HG02588 (cell line): ENCODE measurements around the gene ANKRD11.
"Not testable (repeated sequence)": the region's sequence is repeated elsewhere in the genome, so short reads cannot be mapped to it uniquely, and the experiment has no call there.

Experiments
- ATAC-seq: cut with Tn5 transposase; IDR thresholded peaks from one replicate; pipeline ENCODE4 v1.9.1; 2021; ENCODE audit warnings: mild to moderate bottlenecking, moderate library complexity; ENCODE audit not compliant: unreplicated experiment

ANKRD11 gene

DNA sequence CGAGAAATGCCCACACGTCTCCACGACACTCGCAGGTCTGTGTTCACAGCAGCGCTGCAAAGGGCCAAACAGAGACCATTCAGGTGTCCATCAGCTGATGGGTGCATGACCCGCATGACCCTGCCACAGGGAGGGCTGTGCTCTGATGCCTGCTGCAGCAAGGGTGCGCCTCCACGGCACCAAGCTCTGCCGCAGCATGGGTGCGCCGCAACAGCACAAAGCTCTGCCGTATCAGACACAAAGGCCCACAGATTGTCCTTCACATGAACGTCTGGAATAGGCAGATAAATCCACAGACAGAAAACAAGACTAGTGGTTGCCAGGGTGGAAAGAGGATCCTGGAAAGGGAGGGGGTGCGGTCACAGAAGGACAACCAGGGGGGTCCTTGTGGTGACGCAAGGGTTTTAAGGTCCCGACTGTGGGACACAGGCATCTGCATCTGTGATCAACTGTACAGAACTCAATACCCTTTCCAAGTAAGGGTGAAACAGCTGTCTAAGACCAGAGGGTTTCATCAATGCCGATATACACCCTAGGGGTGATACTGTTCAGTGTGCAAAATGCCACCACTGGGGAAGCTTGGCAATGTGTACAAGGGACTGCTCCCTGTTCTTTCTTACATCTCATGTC, 121.0 kb downstream of the ANKRD11 start:
- ATAC-seq = no peak

- no peak for ATAC-seq
Observed at GRCh38 chr16:89368604-89369249, 121.6 kb downstream of the ANKRD11 start.

DNA sequence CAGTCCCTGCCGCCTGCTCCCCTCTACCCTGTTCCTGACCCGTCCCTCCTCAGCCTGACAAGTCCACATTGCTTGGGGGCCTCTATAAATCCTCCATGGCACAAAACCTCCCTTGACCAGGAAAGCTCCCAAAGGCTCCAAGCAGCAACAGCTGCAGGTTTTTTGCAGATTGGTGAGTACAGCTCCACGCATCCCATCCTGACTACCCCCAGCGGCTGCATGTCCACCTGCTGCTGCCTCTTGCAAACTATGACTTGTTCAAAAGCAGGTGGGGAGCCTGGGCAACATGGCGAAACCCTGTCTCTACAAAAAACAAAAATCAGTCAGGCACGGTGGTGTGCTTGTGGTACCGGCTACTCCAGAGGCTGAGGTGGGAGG, 122.8 kb downstream of the ANKRD11 start:
- no peak for ATAC-seq

DNA sequence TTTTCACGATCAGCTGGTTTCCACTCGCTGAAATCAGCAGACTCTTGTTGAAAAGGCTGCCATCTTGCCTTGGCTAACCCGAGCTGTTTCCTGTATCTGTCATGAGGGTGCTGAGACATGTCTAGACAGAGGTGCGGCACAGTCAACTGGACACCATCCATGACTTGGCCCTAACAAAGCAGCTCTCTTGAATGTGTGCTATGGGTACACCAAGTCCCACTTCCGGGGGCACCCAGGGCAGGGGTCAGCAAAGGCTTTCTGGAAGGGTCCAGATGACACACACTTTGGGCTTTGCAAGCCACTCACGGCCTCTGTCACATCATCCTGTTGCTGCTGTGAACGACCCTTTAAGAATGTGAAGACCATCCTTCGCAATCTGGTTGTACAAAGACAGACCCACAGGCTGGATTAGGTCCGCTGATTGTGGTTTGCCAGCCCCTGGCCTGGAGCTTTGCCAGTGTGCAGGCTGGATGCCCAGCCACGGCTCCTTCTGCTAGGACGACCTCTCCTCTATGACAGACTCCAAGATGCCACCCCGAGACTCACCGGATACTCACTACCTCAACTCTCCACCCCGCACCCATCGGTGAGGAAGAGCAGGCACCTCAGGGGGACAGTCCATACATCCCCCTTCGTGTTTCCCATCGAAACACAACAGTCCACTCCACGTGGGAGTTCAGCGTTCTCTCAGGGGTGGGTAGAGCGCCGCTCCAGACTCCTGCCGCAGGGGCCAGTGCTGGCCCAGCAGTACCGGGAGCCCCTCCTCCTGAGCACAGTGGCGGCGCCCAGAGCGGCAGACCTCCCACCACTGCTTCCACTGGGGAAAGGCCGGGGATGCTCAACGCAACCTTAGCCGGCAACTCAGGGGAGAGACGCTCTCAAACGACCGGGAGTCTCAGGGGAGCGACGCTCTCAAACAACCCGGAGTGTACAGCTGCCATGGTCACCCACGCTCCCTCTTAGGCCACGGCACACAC, 123.5 kb downstream of the ANKRD11 start:
- ATAC-seq = no peak

DNA sequence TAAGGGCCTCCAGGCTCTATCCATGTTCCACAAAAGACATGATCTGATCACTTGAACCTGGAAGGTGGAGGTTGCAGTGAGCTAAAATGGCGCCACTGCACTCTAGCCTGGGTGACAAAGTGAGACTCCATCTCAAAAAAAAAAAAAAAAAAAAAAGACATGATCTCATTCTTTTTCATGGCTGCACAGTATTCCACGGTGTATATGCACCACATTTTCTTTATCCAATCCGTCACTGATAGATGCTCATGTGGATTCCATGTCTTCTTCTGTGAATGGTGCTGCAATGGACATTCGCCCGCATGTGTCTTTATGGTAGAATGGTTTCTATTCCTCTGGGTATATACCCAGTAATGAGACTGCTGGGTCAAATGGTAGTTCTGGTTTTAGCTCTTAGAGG, 124.4 kb downstream of the ANKRD11 start:
- no peak for ATAC-seq

DNA sequence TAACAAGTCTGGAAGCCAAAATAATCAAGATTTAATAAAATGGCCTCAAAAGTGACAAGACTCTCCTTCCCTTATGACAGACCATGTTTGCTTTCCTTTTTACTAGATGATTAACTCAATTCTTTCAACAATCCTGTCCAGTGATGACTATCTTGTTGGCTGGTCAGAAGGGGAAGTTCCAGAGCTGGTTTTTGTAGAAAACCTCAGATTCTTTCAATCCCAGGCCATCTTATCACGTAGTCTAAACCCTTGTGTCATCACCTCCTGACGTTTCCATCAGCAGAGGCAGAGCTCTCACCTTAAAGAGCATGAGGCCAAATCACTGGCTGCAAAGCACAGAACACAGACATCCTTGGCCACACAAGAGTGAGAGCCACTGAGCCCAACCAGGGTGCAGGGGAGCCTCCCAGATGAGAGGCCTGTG, 125.3 kb downstream of the ANKRD11 start:
- ATAC-seq = no peak

DNA sequence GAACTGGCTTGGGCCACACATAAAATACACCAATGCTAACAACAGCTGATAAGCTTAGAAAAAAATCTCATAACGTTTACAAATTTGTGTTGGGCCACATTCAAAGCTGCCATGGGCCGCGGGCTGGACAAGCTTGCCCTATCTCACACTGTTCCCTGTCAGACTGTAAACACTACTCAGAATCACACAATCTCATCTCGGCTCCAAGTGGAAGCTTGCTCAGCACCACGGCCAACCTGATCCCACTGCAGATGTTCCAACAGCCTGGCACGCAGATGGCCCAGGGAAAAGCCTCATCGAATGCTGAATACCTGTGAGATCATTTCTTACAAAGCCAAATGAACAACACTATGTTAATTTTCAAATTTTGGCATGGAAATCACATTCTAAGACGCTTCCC, 125.8 kb downstream of the ANKRD11 start:
- no peak for ATAC-seq

DNA sequence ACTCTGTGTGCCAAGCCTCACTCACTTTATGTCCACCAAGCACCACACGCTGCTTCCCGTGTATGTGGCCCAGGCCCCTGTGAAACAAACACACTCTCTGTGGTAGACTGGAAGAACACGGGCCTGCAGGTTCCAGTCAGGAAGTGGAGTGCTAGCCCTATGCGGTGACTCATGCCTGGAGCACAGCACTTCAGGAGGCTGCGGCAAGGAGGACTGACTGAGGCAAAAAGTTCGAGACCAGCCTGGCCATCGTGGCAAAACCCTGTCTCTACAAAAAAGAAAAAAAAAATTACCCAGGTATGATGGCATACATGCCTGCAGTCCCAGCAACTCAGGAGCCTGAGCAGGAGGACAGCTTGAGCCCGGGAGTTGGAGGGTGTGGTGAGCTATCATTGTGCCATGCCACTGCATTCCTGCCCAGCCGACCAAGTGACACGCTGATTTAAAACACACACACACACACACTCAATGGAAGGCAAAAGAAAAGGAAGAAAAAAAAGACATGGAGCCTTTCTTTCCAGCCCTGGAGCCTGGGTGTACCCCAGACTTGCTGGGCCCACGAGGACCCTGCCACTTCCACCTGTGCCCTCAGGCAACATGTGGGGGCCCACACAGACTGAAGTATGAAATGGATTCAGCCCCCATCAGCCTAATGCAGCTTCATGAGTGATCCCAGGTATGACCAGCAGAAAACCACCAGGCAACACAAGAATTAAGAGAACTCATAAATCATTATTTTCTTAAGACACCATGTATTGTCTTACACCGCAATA, 126.6 kb downstream of the ANKRD11 start:
- ATAC-seq = no peak

DNA sequence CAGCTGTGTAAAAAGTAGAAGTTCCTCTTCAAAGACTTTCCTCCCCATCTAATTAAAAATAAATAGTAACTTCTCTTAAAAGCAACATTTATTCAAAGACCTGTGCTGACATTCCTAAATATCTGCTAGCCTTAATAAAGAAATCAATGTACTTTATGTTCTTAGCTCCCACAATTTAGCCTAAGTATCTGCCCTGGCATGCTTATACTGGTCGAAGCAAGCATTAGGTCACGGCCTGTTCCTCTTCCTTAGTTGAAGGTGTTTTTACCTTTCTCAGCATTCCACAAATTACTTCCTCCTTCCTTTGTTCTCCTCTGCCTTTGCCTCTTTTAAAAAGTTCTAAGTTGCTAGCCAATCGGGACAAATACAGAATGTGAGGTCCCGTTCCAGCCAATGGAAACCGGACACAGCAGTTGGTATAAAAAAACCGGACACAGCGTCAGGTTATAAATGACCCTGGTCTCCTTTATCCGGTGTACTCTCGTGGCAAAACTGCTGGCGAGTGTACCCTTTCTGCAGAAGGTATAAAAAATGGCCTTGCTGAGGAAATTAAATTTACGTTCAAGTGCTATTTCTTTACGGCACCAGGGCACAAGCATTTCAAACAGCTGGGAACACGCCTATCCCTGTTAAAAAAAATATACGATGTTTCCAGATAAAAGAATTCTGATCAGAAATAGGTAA, 127.7 kb downstream of the ANKRD11 start:
- ATAC-seq = not testable (repeated sequence)

DNA sequence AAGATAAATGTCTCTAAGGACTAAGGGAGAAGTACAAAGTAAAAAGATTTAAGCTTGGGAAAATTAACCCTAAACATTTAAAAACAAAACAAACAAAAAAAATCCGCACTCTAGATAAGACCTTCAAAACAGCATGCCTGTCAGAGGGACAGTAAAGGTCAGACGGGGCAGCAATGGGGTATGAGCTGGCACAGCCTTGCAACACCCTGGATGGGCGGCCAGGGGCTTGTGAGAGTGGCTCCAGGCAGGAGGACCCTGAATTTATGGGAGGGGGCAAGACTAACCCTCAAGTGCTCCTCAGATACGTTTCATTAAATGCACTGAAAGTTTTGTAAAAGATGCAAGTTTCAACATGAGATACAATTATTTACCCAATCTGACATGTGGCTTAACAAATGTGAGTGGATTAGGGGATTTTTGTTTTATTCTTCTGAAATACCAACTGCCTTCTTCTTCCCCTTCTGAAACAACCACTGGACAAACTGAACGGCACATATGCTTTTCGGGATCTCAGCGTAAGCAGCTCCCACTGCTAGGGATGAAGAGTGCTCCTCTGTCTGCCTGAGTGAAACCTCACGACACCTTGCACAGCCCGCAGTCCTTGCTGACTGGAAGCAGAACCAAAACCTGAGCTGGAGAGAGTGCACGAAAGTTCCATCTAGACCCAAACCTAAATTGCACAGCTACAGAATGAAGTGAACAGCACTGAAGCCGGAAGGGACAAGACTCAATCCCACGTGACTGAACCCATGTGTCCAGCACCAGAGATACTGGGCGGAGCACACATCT, 128.4 kb downstream of the ANKRD11 start:
- peak; percentile 59 for ATAC-seq

DNA sequence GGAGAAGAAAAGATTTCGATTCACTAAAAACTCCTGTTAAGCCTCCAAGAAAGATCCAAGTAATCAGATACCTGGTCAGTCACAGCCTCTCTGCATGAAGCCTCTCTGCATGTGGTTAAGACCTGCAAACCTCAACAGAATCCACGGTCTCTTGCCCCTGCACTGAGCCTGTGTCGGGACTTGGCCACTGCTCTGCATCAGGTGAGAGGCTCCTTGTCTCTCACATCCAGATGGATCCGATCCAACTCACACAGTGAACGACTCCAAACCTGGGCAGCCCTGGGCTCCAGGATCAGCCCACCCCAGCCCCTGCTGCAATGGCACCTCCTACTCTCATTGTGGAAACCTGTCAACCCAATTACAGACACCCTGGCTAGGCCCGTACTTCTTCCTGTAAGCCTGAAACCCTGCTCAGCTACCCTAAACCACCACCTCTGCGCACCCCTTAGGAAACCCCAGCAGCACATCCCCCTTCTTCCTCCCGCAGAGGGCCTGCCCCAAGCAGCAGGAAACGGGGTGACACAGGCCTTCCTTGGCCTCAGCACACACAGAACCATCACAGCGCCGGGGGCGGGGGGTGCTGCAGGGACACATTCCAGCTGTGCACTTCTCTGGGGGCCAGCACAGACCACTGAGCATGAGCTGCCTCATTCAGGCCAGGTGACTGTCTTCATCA, 129.5 kb downstream of the ANKRD11 start:
- ATAC-seq = no peak

DNA sequence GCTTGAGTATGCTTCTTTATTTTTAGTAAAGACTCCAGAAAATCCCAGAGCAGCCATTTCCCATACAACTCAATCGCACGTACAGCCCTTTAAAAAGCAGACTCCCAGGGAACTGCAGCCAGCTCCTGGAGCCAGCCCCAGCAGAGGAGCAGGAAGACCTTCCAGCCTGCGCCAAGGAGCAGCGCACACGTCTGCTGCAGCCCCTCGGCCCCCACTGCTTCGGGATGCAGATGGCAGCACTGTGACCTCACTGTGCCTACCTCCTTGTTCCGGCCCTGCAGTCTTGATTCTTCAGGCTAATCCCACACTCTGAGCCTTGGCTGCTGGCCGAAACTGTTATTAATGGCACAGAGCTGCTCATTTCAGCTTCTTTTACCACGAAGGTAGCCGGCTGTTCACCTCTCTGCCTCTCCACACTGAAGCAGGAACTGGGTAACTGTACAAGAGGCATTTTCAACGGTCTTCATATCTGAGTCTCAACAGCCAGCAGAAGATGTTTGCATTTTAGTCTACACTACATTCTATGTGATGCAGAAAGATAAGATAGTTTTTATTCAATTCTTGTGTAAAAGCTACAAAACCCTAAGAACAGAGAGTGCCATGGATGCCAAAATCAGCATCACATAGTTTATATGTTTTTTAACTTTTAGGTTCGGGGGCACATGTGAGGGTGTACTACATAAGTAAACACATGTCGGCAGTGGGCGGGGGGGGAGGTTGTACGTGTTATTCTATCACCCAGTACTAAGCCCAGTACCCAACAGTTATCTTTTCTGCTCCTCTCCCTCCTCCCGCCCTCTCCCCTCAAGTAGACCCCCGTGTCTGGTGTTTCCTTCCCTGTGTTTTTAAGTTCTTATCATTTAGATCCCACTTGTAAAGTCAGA, 130.9 kb downstream of the ANKRD11 start:
- ATAC-seq = no peak

- no peak for ATAC-seq
Observed at GRCh38 chr16:89358030-89359005, 132.0 kb downstream of the ANKRD11 start.

- no peak for ATAC-seq
Observed at GRCh38 chr16:89357055-89357816, 133.1 kb downstream of the ANKRD11 start.

DNA sequence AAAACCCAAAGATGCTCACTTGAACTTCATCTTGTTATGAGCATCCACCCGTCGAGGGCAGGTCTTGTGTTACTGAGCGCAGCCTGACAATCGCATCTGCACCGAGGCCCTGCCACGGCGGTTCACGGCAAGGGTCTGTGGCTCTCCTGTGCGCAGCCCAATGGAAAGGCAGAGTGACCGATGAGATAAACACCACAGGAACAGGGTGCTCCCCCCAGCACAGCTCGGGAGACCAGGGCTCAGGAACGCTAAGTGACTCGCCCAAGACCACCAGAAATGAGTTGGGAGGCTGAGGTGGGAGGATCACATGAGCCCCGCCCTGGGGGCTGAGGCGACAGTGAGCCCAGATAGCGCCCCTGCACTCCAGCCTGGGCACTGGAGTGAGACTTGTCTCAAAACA, 134.7 kb downstream of the ANKRD11 start:
- ATAC-seq = no peak

DNA sequence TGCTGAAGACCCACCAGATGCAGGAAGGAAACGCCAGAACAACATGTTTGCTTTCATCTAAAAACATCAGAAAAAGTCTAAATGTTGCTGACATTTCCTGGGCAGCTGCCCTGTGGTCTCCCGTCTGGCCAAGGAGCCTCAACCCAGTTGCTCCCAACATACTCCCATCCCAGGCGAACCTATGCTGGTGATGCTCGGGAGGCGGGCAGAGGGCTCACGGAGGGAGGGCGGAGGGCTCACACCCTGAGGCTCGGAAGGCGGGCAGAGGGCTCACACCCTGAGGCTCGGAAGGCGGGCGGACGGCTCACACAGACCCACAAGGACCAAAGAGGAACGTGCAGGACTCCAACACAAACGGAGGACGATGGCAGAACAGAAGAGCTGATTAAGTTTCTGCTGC, 135.4 kb downstream of the ANKRD11 start:
- ATAC-seq = no peak
